ENCODE data around the gene SESTD1.
A peak's percentile ranks its signal among the peaks of the same experiment; 100 is the strongest.

SESTD1 gene

DNA sequence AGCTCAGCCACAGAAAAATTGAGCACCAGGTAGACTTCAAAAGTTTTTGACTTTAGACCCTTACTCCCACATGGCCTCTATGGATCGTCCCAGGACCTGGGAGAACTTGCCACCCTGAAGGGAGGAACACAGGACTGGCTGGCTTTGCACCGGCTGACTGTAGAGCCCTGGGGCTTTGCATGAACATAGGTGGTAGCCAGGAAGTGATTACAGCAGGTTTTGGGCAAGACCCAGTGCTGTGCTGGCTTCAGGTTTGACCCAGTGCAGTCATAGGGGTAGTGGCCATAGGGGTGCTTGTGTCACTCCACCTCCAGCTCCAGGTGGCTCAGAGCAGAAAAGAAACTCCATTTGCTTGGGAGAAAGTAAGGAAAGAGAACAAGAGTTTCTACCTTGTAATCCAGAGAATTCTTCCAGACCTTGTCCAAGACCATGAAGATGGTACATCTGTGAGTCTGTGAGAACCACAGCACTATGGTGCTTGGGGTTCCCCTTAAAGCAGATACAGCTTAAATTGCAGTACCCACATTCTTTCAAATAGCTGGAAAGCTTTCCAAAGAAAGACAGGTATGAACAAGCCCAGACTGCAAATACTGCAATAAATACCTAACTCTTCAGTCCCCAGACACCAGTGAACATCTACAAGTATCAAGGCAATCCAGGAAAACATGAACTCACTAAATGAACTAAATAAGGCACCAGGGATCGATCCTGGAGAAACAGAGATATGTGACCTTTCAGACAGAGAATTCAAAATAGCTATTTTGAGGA, 13.0 kb upstream of the SESTD1 start:
- Histone ChIP-seq H3K36me3 (ENCODE audit: control insufficient read depth, insufficient read depth, low read length) (no peaks in the 10 kb centered on the region), H3K4me3 (ENCODE audit: low read length) (no peak overlapping the region), H3K9ac (ENCODE audit: low read length) (no peak overlapping the region), H3K4me1 (ENCODE audit: control insufficient read depth, insufficient read depth, low read length) (peaks cover 10% of the 10 kb centered on the region), H3K27me3 (ENCODE audit: control insufficient read depth, insufficient read depth, low read length) (no peaks in the 10 kb centered on the region), H3K27ac (ENCODE audit: low read depth, low read length) (no peak overlapping the region)

DNA sequence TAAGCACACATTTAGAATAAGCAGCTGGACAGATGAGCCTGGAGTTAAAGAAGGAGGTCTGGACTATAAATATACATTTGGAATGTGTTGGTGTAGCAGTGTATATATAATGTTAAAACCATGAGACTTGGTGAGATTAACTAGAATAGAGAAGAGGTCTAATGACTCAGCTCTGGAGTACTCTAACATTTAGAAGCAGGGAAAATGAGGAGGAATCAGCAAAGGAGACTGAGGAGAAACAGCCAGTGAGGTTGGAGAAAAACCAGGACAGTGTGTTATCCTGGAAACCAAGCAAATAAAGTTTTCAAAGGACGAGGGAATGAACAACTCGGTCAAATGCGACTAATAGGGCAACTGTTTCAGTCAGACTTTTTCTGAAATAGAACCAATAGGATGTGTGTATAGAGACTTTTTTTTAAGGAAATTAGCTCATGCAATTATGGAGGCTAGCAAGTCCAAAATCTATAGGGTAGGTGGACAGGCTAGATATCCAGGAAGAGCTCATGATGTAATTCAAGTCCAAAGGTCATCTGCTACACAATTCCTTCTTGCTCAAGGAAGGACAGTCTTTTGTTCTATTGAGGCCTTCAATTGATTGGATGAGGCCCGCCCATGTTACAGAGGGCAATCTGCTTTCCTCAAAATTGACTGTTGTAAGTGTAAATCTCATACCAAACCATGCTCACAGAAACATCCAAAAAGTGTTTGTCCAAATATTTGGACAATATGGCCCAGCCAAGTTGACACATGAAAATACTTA, 10.8 kb upstream of the SESTD1 start:
- no peaks in the 10 kb centered on the region for H3K27me3 ChIP-seq (ENCODE audit: control insufficient read depth, insufficient read depth, low read length)
- H3K27ac ChIP-seq (ENCODE audit: low read depth, low read length) = peak overlapping the region; percentile 21
- no peaks in the 10 kb centered on the region for H3K36me3 ChIP-seq (ENCODE audit: control insufficient read depth, insufficient read depth, low read length)
- H3K4me3 ChIP-seq (ENCODE audit: low read length) = no peak overlapping the region
- peaks cover 10% of the 10 kb centered on the region for H3K4me1 ChIP-seq (ENCODE audit: control insufficient read depth, insufficient read depth, low read length)
- no peak overlapping the region for H3K9ac ChIP-seq (ENCODE audit: low read length)

- Histone ChIP-seq H3K4me3 (ENCODE audit: low read length) (no peak overlapping the region), H3K36me3 (ENCODE audit: control insufficient read depth, insufficient read depth, low read length) (no peaks in the 10 kb centered on the region), H3K27me3 (ENCODE audit: control insufficient read depth, insufficient read depth, low read length) (no peaks in the 10 kb centered on the region), H3K9ac (ENCODE audit: low read length) (no peak overlapping the region), H3K4me1 (ENCODE audit: control insufficient read depth, insufficient read depth, low read length) (peaks cover 10% of the 10 kb centered on the region), H3K27ac (ENCODE audit: low read depth, low read length) (peak overlapping the region; percentile 21)
Measured at GRCh38 chr2:179274749-179275148, 10.1 kb upstream of the SESTD1 start.

DNA sequence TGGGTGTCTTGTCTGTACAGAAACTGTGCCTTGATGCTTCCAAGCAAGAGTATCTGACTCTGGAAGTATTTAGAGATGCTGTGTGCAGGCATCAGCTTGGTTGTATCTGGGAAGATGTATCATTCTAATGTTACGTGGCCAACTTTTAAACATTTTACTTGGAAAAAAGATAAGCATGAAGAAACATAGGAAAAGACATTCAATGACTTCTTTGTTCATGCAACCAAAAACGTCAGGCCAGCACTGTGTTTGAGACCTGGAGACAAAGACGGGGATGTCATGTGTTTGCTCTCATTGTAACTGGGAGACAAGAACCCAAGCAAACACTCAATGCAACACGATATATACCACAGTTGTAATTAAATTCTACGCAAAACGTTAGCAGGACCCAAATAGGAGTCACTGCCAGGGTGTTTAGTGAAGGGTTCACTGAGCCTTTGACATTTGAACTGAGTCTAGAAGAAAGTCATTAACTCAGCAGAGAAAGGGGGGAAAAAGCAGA, 8.9 kb upstream of the SESTD1 start:
- H3K27ac ChIP-seq (ENCODE audit: low read depth, low read length) = no peak overlapping the region
- H3K36me3 ChIP-seq (ENCODE audit: control insufficient read depth, insufficient read depth, low read length) = no peaks in the 10 kb centered on the region
- H3K4me1 ChIP-seq (ENCODE audit: control insufficient read depth, insufficient read depth, low read length) = peaks cover 10% of the 10 kb centered on the region
- no peaks in the 10 kb centered on the region for H3K27me3 ChIP-seq (ENCODE audit: control insufficient read depth, insufficient read depth, low read length)
- H3K9ac ChIP-seq (ENCODE audit: low read length) = no peak overlapping the region
- no peak overlapping the region for H3K4me3 ChIP-seq (ENCODE audit: low read length)

GRCh38 chr2:179272406-179273192, 8.0 kb upstream of the SESTD1 start:
- H3K36me3 ChIP-seq (ENCODE audit: control insufficient read depth, insufficient read depth, low read length) = no peaks in the 10 kb centered on the region
- H3K27me3 ChIP-seq (ENCODE audit: control insufficient read depth, insufficient read depth, low read length) = no peaks in the 10 kb centered on the region
- no peak overlapping the region for H3K4me3 ChIP-seq (ENCODE audit: low read length)
- peak overlapping the region; percentile 33 for H3K27ac ChIP-seq (ENCODE audit: low read depth, low read length)
- H3K9ac ChIP-seq (ENCODE audit: low read length) = no peak overlapping the region
- peaks cover 10% of the 10 kb centered on the region for H3K4me1 ChIP-seq (ENCODE audit: control insufficient read depth, insufficient read depth, low read length)

- Histone ChIP-seq H3K27ac (ENCODE audit: low read depth, low read length) (no peak overlapping the region), H3K9ac (ENCODE audit: low read length) (no peak overlapping the region), H3K36me3 (ENCODE audit: control insufficient read depth, insufficient read depth, low read length) (no peaks in the 10 kb centered on the region), H3K4me3 (ENCODE audit: low read length) (no peak overlapping the region), H3K27me3 (ENCODE audit: control insufficient read depth, insufficient read depth, low read length) (no peaks in the 10 kb centered on the region), H3K4me1 (ENCODE audit: control insufficient read depth, insufficient read depth, low read length) (peaks cover 8% of the 10 kb centered on the region)
Measured at GRCh38 chr2:179270689-179271088, 6.1 kb upstream of the SESTD1 start.

- Histone ChIP-seq H3K36me3 (ENCODE audit: control insufficient read depth, insufficient read depth, low read length) (no peaks in the 10 kb centered on the region), H3K27ac (ENCODE audit: low read depth, low read length) (no peak overlapping the region), H3K9ac (ENCODE audit: low read length) (no peak overlapping the region), H3K4me1 (ENCODE audit: control insufficient read depth, insufficient read depth, low read length) (no peaks in the 10 kb centered on the region), H3K27me3 (ENCODE audit: control insufficient read depth, insufficient read depth, low read length) (no peaks in the 10 kb centered on the region), H3K4me3 (ENCODE audit: low read length) (no peak overlapping the region)
Measured at GRCh38 chr2:179268277-179268925, 3.8 kb upstream of the SESTD1 start.

DNA sequence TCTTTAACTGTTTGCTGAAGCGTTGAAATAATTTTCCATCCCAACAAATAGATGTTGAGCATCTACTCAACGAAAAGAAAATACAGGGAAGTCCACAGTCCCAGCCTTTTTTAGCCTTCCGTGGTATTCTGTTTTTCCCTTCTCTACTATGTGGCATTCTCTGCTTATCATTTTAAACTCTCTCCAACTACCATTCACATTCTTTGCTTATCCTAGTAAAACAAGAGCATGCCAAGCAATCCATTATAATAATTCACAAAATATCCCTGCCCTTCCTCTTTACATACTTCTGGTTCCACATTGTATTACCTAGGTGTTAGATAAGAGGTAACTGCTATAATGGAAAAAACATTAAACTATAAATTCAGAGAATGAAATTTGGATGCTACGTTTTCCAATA, 1.6 kb upstream of the SESTD1 start:
- Histone ChIP-seq H3K27ac (ENCODE audit: low read depth, low read length) (no peak overlapping the region), H3K36me3 (ENCODE audit: control insufficient read depth, insufficient read depth, low read length) (no peaks in the 10 kb centered on the region), H3K9ac (ENCODE audit: low read length) (no peak overlapping the region), H3K4me1 (ENCODE audit: control insufficient read depth, insufficient read depth, low read length) (peaks cover 7% of the 10 kb centered on the region), H3K4me3 (ENCODE audit: low read length) (no peak overlapping the region), H3K27me3 (ENCODE audit: control insufficient read depth, insufficient read depth, low read length) (no peaks in the 10 kb centered on the region)

DNA sequence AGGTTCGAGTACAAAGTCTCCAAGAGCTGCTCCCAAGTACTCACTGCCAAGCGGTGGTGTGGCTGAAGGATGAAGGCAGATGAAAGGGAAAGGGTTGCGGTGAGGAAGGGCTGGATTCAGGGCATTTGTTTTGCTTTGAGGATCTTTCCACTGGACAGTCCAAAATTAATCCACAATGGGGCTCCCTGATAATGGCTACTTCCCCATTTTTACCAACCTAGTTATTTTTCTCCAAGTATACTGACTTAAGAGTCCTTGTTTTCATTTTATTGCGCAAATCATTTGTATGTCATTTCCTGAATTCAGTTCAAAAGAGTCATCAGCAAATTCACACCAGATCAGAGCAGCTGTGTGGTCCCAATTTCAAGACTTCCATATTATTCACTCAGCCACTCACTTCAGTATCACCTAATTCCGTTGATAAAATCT, 464 bp upstream of the SESTD1 start:
- peaks cover 7% of the 10 kb centered on the region for H3K4me1 ChIP-seq (ENCODE audit: control insufficient read depth, insufficient read depth, low read length)
- no peak overlapping the region for H3K9ac ChIP-seq (ENCODE audit: low read length)
- peak overlapping the region; percentile 77 for H3K27ac ChIP-seq (ENCODE audit: low read depth, low read length)
- H3K4me3 ChIP-seq (ENCODE audit: low read length) = peak overlapping the region; percentile 82
- H3K27me3 ChIP-seq (ENCODE audit: control insufficient read depth, insufficient read depth, low read length) = no peaks in the 10 kb centered on the region
- H3K36me3 ChIP-seq (ENCODE audit: control insufficient read depth, insufficient read depth, low read length) = no peaks in the 10 kb centered on the region

DNA sequence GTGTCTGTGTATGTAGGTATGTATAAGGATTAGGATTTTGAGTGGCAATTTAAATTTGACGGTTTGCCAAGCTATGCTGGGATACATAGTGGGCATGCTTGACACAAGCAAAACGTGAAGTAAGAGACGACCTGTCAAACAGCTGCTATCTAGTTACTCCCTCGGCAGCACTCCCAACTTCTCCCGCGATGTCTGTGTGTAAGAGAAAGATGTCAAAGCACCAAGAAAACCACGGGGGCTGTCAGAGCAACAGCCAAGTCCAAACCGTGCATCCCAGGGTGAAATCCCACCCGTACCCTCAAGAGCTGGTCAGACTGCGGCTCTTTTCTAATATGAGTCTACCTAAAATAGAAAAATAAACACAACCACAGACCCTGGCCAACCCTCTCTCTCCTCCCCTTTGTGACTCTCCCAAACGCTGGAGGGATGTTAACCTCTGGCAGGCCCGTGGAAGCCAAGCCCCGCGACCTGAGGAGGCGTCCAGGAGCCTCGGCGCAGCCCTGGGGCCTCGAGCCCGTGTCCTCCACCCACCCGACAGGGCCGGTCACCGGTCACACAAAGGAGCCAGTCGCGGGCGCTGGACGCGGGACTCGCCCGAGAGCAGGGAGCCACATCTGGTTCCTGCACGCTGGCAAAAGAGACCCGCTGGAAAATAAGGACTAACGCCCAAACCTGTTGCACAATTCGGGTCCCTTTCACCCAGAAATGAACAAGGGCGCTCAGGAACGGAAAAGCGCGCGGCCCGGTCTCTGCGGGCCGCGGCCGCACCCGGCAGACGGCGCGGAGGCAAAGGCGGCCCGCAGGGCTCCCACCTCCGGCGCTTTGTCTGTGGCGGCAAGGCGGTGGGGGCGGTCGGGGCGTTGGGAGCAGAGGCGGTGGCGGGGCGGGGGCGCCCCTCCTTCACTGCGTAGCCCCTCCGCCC, 925 bp downstream of the SESTD1 start:
- Histone ChIP-seq H3K27ac (ENCODE audit: low read depth, low read length) (peak overlapping the region; percentile 77), H3K27me3 (ENCODE audit: control insufficient read depth, insufficient read depth, low read length) (no peaks in the 10 kb centered on the region), H3K4me1 (ENCODE audit: control insufficient read depth, insufficient read depth, low read length) (peaks cover 7% of the 10 kb centered on the region), H3K4me3 (ENCODE audit: low read length) (peak overlapping the region; percentile 82), H3K36me3 (ENCODE audit: control insufficient read depth, insufficient read depth, low read length) (no peaks in the 10 kb centered on the region), H3K9ac (ENCODE audit: low read length) (peak overlapping the region; percentile 32)

GRCh38 chr2:179263015-179263414, 1.6 kb downstream of the SESTD1 start:
- H3K27ac ChIP-seq (ENCODE audit: low read depth, low read length) = no peak overlapping the region
- no peak overlapping the region for H3K9ac ChIP-seq (ENCODE audit: low read length)
- peaks cover 7% of the 10 kb centered on the region for H3K4me1 ChIP-seq (ENCODE audit: control insufficient read depth, insufficient read depth, low read length)
- peak overlapping the region; percentile 82 for H3K4me3 ChIP-seq (ENCODE audit: low read length)
- no peaks in the 10 kb centered on the region for H3K36me3 ChIP-seq (ENCODE audit: control insufficient read depth, insufficient read depth, low read length)
- no peaks in the 10 kb centered on the region for H3K27me3 ChIP-seq (ENCODE audit: control insufficient read depth, insufficient read depth, low read length)

All from rectal smooth muscle tissue (tissue), 1 donor.